HG03354 (cell line): Measurements from ENCODE around the gene CCKAR.
"Not testable (repeated sequence)": the region's sequence is repeated elsewhere in the genome, so short reads cannot be mapped to it uniquely, and the experiment has no call there.

Experiments used
- ATAC-seq: cut with Tn5 transposase; IDR thresholded peaks from one replicate; pipeline ENCODE4 v1.9.1; 2021; ENCODE audit warnings: mild to moderate bottlenecking; ENCODE audit not compliant: unreplicated experiment, poor library complexity, severe bottlenecking

The CCKAR gene

GRCh38 chr4:26490111-26490959 lies at the start of gene CCKAR:
Gene CCKAR, minus strand, starts transcription at chr4:26490484. Its CDS starts 217 bp downstream, at chr4:26490267.
- no peak for ATAC-seq

GRCh38 chr4:26533685-26534084 lies 43.4 kb upstream of the CCKAR start:
- ATAC-seq = no peak

GRCh38 chr4:26531491-26532116 lies 41.3 kb upstream of the CCKAR start:
- ATAC-seq = no peak

GRCh38 chr4:26530099-26530498 lies 39.8 kb upstream of the CCKAR start:
- ATAC-seq = no peak

GRCh38 chr4:26529479-26529878 lies 39.2 kb upstream of the CCKAR start:
- no peak for ATAC-seq

GRCh38 chr4:26525771-26526150 lies 35.5 kb upstream of the CCKAR start:
- no peak for ATAC-seq

- no peak for ATAC-seq
Measured at GRCh38 chr4:26525136-26525770, 35.0 kb upstream of the CCKAR start.

- ATAC-seq = no peak
Measured at GRCh38 chr4:26524011-26524410, 33.7 kb upstream of the CCKAR start.

- ATAC-seq = no peak
Measured at GRCh38 chr4:26522478-26522877, 32.2 kb upstream of the CCKAR start.

GRCh38 chr4:26520728-26521450 lies 30.6 kb upstream of the CCKAR start:
- ATAC-seq = no peak

GRCh38 chr4:26515936-26516335 lies 25.7 kb upstream of the CCKAR start:
- ATAC-seq = no peak

GRCh38 chr4:26510334-26510964 lies 20.2 kb upstream of the CCKAR start:
- ATAC-seq = no peak

- no peak for ATAC-seq
Measured at GRCh38 chr4:26509681-26510333, 19.5 kb upstream of the CCKAR start.

GRCh38 chr4:26507286-26507685 lies 17.0 kb upstream of the CCKAR start:
- ATAC-seq = no peak

GRCh38 chr4:26503844-26504243 lies 13.6 kb upstream of the CCKAR start:
- no peak for ATAC-seq

GRCh38 chr4:26503427-26503826 lies 13.1 kb upstream of the CCKAR start:
- no peak for ATAC-seq

GRCh38 chr4:26500565-26500999 lies 10.3 kb upstream of the CCKAR start:
- ATAC-seq = not testable (repeated sequence)

- ATAC-seq = no peak
Measured at GRCh38 chr4:26496207-26496783, 6.0 kb upstream of the CCKAR start.

- ATAC-seq = no peak
Measured at GRCh38 chr4:26493461-26493860, 3.2 kb upstream of the CCKAR start.
